ENCODE measurements around the gene RPS6KL1.

RPS6KL1 gene

GRCh38 chr14:74867673-74868072, 55.4 kb downstream of the RPS6KL1 start:
- TF ChIP-seq MAX (IDR thresholded peaks at IDR 0.05) (no peak), TAF1 (IDR thresholded peaks at IDR 0.05; ENCODE audit: low read depth) (no peak), TEAD4 (IDR thresholded peaks at IDR 0.05) (no peak)

DNA sequence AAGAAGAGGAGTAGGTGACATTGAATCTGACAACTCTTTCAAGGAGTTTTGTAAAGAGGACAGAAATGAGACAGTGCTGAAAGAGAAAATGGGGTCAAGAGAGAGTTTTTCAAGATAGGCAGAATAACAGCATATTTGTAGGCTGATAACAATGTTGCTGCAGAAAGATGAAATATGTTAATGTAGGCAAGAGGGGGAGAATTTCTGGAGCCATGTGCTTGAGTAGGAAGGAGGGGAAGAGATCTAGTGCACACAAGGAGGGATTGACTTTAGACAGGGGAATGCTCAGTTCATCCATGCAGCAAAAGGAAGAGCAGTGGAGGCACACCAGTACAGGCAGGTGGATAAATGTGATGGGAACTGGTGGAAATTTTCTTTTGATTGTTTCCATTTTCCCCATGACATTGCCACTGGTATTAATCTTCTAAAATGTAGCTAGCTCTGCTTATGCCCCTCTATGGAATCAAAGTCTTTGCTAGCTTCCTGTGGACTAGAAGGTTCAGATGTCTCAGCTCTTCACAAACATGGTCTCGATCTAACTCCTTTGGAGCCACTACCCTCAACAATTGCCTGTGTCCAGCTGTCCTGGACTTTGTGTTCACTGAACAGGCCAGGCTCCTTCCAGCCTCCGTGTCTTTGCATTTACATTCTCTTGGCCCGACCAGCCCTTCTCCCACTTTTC, 56.2 kb downstream of the RPS6KL1 start:
- TF ChIP-seq NFIC (IDR thresholded peaks at IDR 0.05) (no peak), RAD21 (IDR thresholded peaks at IDR 0.05; ENCODE audit: low read depth) (no peak), YY1 (IDR thresholded peaks at IDR 0.05; ENCODE audit: low read depth) (no peak), FOXM1 (IDR thresholded peaks at IDR 0.05; ENCODE audit: borderline replicate concordance, low read depth) (no peak), REST (IDR thresholded peaks at IDR 0.05; ENCODE audit: low read depth) (no peak), TAF1 (IDR thresholded peaks at IDR 0.05; ENCODE audit: low read depth) (no peak), EGR1 (IDR thresholded peaks at IDR 0.05) (no peak), CEBPB (IDR thresholded peaks at IDR 0.05) (no peak), CREB1 (IDR thresholded peaks at IDR 0.05; ENCODE audit: low read depth) (no peak), MAX (IDR thresholded peaks at IDR 0.05) (no peak), EP300 (IDR thresholded peaks at IDR 0.05; ENCODE audit: borderline replicate concordance) (no peak), ZBTB7A (IDR thresholded peaks at IDR 0.05; ENCODE audit: low read depth) (no peak), TEAD4 (IDR thresholded peaks at IDR 0.05) (no peak), TCF12 (IDR thresholded peaks at IDR 0.05; ENCODE audit: low read depth) (no peak)
- TF ChIP-seq, protein P1, sequence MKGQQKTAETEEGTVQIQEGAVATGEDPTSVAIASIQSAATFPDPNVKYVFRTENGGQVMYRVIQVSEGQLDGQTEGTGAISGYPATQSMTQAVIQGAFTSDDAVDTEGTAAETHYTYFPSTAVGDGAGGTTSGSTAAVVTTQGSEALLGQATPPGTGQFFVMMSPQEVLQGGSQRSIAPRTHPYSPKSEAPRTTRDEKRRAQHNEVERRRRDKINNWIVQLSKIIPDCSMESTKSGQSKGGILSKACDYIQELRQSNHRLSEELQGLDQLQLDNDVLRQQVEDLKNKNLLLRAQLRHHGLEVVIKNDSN (IDR thresholded peaks at IDR 0.05): no peak

GRCh38 chr14:74865156-74865555, 57.9 kb downstream of the RPS6KL1 start:
- TF ChIP-seq RAD21 (IDR thresholded peaks at IDR 0.05; ENCODE audit: low read depth) (no peak), EGR1 (IDR thresholded peaks at IDR 0.05) (no peak), FOXM1 (IDR thresholded peaks at IDR 0.05; ENCODE audit: borderline replicate concordance, low read depth) (no peak), TAF1 (IDR thresholded peaks at IDR 0.05; ENCODE audit: low read depth) (no peak), YY1 (IDR thresholded peaks at IDR 0.05; ENCODE audit: low read depth) (no peak), TCF12 (IDR thresholded peaks at IDR 0.05; ENCODE audit: low read depth) (no peak), ZBTB7A (IDR thresholded peaks at IDR 0.05; ENCODE audit: low read depth) (no peak), EP300 (IDR thresholded peaks at IDR 0.05; ENCODE audit: borderline replicate concordance) (no peak), CEBPB (IDR thresholded peaks at IDR 0.05) (no peak), MAX (IDR thresholded peaks at IDR 0.05) (no peak)

DNA sequence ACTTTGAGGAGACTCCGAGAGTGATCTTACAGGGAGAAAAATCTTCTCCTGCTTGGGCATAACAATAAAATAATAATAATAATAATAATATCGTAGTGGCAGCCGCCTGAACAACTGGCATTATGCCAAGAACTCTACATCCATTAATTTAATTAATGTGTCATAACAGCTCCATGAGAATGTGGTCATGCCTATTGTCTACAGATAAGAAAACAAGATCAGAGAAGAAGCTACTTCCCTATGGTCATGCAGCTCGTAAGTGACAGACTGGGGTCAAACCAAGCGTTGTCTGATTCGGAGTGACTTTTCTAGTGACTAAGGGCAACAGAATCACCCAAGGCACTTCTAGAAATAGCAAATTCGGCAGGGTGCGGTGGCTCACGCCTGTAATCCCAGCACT, 58.9 kb downstream of the RPS6KL1 start:
- TF ChIP-seq FOXM1 (IDR thresholded peaks at IDR 0.05; ENCODE audit: borderline replicate concordance, low read depth) (no peak), MAX (IDR thresholded peaks at IDR 0.05) (no peak)

GRCh38 chr14:74863274-74863673, 59.8 kb downstream of the RPS6KL1 start:
- TF ChIP-seq, protein P1 (IDR thresholded peaks at IDR 0.05): no peak
- TF ChIP-seq REST (IDR thresholded peaks at IDR 0.05; ENCODE audit: low read depth): no peak
- no peak for TF ChIP-seq CREB1 (IDR thresholded peaks at IDR 0.05; ENCODE audit: low read depth)

DNA sequence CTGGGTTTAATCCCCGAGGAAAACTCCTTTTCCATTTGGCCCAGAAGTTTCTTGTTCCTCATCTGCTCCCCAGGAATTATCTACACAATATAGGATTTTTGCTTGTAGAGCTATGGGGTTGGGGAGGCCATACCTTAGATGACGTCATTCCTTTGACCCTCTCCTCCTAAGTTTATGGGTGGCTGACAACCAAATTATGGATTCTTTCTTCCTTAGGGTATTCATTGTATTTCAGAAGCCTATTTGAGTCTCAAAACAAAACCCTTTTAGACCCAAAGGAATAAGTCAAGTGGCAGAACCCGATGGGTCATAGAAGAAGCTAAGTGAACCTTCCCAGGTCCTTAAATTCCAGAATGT, 61.3 kb downstream of the RPS6KL1 start:
- TF ChIP-seq CEBPB (IDR thresholded peaks at IDR 0.05) (no peak; the same call in 1 of the 2 replicates), TCF12 (IDR thresholded peaks at IDR 0.05; ENCODE audit: low read depth) (no peak)

Data from Ishikawa (cell line).